ENCODE data around the gene CEP131.

DNA sequence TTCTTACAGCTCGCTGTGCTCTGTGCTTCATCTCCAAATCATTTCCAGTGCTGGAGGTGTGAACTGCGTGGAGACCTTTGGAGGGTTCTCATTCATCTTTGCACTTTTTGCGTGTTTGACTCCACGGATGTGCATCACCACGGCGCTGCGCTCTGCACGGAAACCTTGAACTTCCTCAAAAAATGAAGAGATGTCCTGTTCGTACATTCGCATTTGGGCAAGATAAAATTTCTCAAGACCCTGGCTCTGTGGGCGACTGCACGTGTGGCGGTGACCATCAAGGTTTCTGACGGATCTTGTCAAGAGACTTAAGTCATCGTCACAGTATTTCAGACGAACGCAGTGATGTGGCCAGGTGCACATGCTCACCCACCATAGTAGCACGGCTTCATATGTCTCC is 67.8 kb downstream of the CEP131 start:
- TF ChIP-seq, protein P1, sequence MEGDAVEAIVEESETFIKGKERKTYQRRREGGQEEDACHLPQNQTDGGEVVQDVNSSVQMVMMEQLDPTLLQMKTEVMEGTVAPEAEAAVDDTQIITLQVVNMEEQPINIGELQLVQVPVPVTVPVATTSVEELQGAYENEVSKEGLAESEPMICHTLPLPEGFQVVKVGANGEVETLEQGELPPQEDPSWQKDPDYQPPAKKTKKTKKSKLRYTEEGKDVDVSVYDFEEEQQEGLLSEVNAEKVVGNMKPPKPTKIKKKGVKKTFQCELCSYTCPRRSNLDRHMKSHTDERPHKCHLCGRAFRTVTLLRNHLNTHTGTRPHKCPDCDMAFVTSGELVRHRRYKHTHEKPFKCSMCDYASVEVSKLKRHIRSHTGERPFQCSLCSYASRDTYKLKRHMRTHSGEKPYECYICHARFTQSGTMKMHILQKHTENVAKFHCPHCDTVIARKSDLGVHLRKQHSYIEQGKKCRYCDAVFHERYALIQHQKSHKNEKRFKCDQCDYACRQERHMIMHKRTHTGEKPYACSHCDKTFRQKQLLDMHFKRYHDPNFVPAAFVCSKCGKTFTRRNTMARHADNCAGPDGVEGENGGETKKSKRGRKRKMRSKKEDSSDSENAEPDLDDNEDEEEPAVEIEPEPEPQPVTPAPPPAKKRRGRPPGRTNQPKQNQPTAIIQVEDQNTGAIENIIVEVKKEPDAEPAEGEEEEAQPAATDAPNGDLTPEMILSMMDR (IDR thresholded peaks at IDR 0.05 in 4 of 5, conservative IDR thresholded peaks at IDR 0.05 in 1 of 5): no peak
- TF ChIP-seq POLR2A (IDR thresholded peaks at IDR 0.05): no peak
